ENCODE measurements around the gene SYNE1.
"Not testable (repeated sequence)": the region's sequence is repeated elsewhere in the genome, so short reads cannot be mapped to it uniquely, and the experiment has no call there.

SYNE1 gene

DNA sequence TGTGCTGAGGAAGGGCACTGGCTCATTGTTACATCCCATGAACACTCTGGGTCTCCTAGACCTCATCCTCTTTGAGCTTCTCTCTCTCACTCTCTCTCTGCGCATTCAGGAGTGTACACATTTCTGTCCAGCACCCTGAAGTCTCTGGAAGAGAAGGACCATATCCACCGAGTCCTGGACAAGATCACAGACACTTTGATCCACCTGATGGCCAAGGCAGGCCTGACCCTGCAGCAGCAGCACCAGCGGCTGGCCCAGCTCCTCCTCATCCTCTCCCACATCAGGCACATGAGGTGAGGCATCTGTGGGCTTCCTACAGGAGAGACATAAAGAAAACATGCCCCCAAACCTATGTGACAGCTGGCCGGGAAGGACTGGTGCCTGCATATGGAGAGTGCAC, 542.9 kb downstream of the SYNE1 start:
- no peak for DNase-seq

DNA sequence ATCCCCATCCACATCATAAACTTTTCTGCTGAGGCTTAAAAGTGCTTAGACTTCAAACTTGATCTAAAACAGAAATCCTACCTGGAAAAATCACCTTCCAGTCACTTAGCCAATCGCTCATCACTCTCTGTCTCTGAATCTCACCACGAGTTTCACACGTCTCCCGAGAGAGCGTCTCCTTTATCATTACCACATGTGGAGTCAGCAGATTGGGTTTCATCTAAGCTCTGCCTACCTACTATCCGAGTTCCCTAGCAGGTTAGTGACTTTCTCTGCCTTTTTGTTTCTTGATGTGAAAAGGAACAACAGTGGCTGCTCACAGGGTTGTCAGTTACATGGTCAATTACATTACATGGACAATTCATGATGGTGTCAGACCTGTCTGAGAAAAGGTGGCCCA, 543.5 kb downstream of the SYNE1 start:
- DNase-seq, result no peak

- DNase-seq, result no peak
Observed at GRCh38 chr6:152091851-152092341, 545.3 kb downstream of the SYNE1 start.

GRCh38 chr6:152091201-152091600, 546.0 kb downstream of the SYNE1 start:
- no peak for DNase-seq

GRCh38 chr6:152089992-152090391, 547.2 kb downstream of the SYNE1 start:
- DNase-seq, result peak in 2 of 4 experiments; percentile 4 to 14

- DNase-seq, result no peak
Observed at GRCh38 chr6:152087701-152088100, 549.5 kb downstream of the SYNE1 start.

GRCh38 chr6:152087096-152087495, 550.1 kb downstream of the SYNE1 start:
- no peak for DNase-seq

DNA sequence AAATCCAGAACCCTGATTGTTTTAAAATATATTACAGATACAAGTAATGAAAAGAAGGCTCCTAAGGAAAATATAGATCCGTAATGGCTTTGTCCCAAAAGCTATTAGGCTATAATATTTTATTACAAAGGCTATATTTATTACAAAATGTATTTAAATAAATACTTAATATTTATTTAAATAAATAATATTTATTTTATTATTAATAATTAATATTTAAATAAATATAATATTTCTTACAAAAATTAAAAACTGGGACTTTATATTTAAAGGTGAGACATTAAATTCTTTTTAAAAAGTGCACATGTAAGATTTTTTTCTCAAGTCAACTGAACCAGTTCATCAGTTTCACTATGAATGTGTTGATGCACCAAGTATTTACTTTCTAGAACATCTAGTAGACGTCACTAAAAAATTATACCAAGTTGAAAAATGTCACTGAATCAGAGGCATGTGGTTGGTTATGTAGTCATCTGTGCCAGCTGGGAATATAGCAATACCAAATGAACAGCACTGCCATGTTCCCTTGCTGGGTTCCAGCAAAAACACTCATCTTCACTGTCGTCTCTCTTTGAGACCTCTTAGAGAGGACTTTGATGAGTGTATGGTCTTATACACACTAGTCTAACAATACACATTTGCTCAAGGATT, 550.8 kb downstream of the SYNE1 start:
- no peak for DNase-seq

DNA sequence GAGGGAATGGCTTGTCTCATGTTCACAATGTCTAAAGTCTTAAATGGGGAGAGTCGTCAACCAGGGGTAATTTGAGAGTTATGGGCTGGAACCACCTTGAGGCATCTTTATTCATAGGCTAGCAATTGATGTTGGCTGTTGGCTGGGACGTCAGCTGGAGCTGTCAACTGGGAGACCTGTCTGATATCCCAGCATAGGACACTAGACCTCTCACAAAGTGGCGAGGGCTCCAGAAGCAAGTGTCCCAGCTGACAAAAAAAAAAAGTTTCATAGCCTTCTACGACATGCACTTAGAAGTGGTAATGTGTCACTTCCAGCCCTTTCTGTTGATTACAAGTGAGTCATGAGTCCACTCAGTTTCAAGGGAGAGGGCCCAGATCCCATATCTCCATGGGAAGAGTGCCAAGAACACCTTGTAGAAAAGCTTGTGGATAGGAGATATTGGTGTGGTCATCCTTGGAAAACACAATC, 551.7 kb downstream of the SYNE1 start:
- DNase-seq, result no peak

- no peak for DNase-seq
Observed at GRCh38 chr6:152078804-152079203, 558.4 kb downstream of the SYNE1 start.

DNA sequence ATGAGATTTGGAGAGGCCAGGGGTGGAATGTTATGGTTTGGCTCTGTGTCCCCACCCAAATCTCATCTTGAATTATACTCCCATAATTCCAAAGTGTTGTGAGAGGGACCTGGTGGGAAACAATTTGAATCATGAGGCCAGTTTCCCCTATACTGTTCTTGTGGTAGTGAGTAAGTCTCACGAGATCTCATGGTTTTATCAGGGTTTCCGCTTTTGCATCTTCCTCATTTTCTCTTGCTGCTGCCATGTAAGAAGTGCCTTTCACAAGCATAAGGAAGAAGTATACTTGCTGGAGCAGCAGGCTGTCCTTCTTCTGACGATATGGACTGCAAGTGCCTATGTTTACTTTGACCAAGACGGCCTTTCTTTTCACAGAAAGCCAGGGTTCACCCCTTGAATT, 559.2 kb downstream of the SYNE1 start:
- DNase-seq, result peak; percentile 13 to 57 (median 45)

GRCh38 chr6:152076242-152076641, 560.9 kb downstream of the SYNE1 start:
- DNase-seq, result not testable (repeated sequence)

DNA sequence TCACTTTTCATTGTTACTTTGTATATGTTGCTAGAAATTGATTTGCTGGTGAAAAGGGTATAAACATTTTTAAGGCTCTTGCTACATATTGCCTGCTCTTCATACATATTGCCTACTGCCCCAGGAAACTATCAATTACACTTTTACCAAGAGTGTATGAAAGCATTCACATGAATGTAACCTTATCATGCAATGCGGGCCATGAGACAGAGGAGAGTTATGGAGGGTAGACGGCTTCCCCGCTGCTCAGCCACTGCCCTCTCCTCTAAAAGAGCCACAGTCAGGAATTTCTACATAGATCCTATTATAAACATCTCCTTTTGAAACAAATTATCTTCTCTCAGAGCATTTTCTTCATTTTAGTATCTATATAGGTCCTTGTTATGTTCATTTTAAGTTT, 565.3 kb downstream of the SYNE1 start:
- DNase-seq, result no peak
